ENCODE results near the gene KIAA1217. TPM values are rescaled to one million over a fixed set of nuclear protein-coding genes. Genes with fewer than 3 reads are reported as not detected.

The KIAA1217 gene
- total RNA-seq, 1 experiment from 2014 or later = 48.3 TPM

DNA sequence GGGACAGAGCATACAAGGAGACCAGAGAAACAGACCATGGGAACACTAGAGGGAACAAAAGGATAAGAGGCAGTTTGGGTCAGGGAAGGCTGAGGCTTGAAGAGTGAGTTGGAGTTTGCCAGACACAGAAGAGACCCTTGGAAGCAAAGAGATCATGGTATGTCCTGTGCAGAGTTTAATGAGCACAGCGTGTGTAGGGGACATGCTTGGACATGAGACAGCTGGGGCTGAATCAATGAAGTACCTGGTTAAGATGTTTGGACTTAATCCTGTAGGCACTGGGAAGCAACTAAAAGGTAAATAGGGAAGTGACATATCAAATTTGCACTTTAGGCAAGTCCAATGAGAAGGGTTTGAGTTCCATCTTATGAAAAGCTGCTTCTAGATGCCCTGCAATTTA lies 79.6 kb downstream of the KIAA1217 start:
- intact Hi-C loops (cut with micrococcal nuclease) = loop anchor here (5.0 kb wide), 1 partner anchor 296 kb away; no protein-coding TSS in a partner anchor
- peaks cover 8% of the 10 kb centered on the region for H3K9me3 Mint-ChIP-seq (ENCODE audit: unreplicated experiment)
- no TSS peak for BruUV-seq (replicated peaks)
- peaks cover 31% of the 10 kb centered on the region for H3K4me1 Mint-ChIP-seq (ENCODE audit: insufficient read depth, unreplicated experiment)
- H3K36me3 Mint-ChIP-seq (ENCODE audit: insufficient read depth, unreplicated experiment) = peaks cover 43% of the 10 kb centered on the region
- TF ChIP-seq, protein P1, sequence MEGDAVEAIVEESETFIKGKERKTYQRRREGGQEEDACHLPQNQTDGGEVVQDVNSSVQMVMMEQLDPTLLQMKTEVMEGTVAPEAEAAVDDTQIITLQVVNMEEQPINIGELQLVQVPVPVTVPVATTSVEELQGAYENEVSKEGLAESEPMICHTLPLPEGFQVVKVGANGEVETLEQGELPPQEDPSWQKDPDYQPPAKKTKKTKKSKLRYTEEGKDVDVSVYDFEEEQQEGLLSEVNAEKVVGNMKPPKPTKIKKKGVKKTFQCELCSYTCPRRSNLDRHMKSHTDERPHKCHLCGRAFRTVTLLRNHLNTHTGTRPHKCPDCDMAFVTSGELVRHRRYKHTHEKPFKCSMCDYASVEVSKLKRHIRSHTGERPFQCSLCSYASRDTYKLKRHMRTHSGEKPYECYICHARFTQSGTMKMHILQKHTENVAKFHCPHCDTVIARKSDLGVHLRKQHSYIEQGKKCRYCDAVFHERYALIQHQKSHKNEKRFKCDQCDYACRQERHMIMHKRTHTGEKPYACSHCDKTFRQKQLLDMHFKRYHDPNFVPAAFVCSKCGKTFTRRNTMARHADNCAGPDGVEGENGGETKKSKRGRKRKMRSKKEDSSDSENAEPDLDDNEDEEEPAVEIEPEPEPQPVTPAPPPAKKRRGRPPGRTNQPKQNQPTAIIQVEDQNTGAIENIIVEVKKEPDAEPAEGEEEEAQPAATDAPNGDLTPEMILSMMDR (IDR thresholded peaks at IDR 0.05; ENCODE audit: unreplicated experiment) = no peak
- DNase-seq (ENCODE audit: unreplicated experiment) = no peak
- ChIA-PET CTCF (interaction anchor here (0.6 to 0.9 kb wide), 3 partner anchors 40 to 846 kb away, joined by 3 to 4 read pairs (median 3); no protein-coding TSS in a partner anchor), POLR2A (interaction anchor here (0.5 to 2.2 kb wide), 7 partner anchors 10 to 95 kb away, joined by 3 to 8 read pairs (median 4); no protein-coding TSS in a partner anchor)
- no peak overlapping the region for H3K4me3 Mint-ChIP-seq (ENCODE audit: unreplicated experiment)
- H3K27ac Mint-ChIP-seq (ENCODE audit: low read depth, unreplicated experiment) = peak overlapping the region; percentile 93
- no peaks in the 10 kb centered on the region for H3K27me3 Mint-ChIP-seq (ENCODE audit: insufficient read depth, unreplicated experiment)

DNA sequence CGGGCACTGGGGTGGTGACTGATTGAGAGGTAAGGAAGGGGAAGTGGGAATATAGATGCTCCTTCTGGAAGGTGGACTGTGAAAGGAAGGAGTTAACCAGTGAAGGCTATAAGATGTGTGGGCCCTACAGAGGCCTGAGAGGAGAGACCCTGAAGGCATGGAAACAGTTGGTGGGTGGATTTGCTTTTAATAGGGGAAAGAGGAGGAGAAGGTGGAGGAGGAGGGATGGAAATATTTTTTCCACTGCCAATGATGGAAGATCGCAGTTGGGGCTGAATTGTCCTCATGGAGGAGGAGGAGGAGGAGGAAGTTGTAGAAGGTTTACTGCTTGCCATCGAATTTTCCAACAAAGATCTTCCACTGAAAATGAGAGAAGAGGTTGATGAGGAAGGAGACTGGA lies 80.3 kb downstream of the KIAA1217 start:
- H3K4me3 Mint-ChIP-seq (ENCODE audit: unreplicated experiment) = no peak overlapping the region
- no peak for DNase-seq (ENCODE audit: unreplicated experiment)
- no TSS peak for BruUV-seq (replicated peaks)
- H3K36me3 Mint-ChIP-seq (ENCODE audit: insufficient read depth, unreplicated experiment) = peaks cover 43% of the 10 kb centered on the region
- TF ChIP-seq, protein P1 (IDR thresholded peaks at IDR 0.05; ENCODE audit: unreplicated experiment) = no peak
- ChIA-PET POLR2A (interaction anchor here (0.5 to 2.2 kb wide), 6 partner anchors 11 to 94 kb away, joined by 3 to 8 read pairs (median 4); no protein-coding TSS in a partner anchor), CTCF (interaction anchor here (0.6 kb wide), 1 partner anchor 130 kb away, joined by 3 read pairs; no protein-coding TSS in a partner anchor)
- H3K9me3 Mint-ChIP-seq (ENCODE audit: unreplicated experiment) = peaks cover 8% of the 10 kb centered on the region
- H3K27ac Mint-ChIP-seq (ENCODE audit: low read depth, unreplicated experiment) = peak overlapping the region; percentile 93
- intact Hi-C loops (cut with micrococcal nuclease) = loop anchor here (5.0 kb wide), 1 partner anchor 297 kb away; no protein-coding TSS in a partner anchor
- H3K4me1 Mint-ChIP-seq (ENCODE audit: insufficient read depth, unreplicated experiment) = peaks cover 32% of the 10 kb centered on the region
- no peaks in the 10 kb centered on the region for H3K27me3 Mint-ChIP-seq (ENCODE audit: insufficient read depth, unreplicated experiment)

DNA sequence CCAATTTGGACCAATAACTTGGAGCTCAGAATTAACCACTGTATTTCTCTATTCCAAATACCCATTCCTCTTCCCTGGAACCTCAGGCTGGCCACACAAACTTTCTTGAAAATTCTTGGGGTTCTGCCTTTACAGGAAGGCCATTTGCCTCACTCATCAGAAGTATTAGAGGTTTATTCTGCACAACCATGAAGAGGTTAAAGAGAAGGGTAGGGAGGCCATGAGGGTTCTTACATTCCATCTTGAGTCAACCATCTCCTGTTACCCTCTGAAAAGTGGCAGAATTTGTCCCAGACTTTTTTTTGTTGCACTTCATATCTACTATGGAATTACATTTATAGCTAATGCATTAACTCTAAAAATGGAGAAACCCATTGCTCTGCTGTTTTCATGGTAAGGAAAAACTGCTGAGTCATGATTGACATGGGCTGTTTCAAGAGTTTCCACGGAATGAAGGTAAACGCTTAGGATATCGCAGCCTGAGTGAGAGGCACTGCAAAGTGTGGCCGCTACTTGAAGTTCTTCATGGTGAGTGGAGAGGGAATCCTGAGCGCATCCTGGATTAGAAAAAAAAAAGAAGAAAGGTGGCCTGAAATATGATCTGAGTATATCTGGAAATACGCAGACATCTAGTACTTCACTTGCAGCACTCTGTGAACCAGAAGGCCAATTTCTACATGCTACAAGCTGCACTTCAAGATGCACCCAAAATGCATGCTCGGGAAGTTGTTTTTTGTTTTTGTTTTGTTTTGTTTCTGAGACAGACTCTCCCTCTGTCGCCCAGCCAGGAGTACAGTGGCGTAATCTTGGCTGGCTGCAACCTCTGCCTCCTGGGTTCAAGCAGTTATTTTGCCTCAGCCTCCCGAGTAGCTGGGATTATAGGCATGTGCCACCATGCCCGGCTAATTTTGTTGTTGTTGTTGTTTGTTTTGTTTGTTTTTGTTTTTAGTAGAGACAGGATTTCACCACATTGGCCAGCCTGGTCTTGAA lies 83.7 kb downstream of the KIAA1217 start:
- ChIA-PET POLR2A (interaction anchor here (0.8 to 2.2 kb wide), 4 partner anchors 33 to 173 kb away, joined by 3 to 12 read pairs (median 5); no protein-coding TSS in a partner anchor), CTCF (interaction anchor here (0.6 to 1.3 kb wide), 5 partner anchors 27 to 298 kb away, joined by 3 to 5 read pairs (median 3); partner anchors contain the start of gene KIAA1217)
- Mint-ChIP-seq H3K27me3 (ENCODE audit: insufficient read depth, unreplicated experiment) (no peaks in the 10 kb centered on the region), H3K4me1 (ENCODE audit: insufficient read depth, unreplicated experiment) (peaks cover 30% of the 10 kb centered on the region), H3K9me3 (ENCODE audit: unreplicated experiment) (peaks cover 8% of the 10 kb centered on the region), H3K4me3 (ENCODE audit: unreplicated experiment) (no peak overlapping the region), H3K27ac (ENCODE audit: low read depth, unreplicated experiment) (peak overlapping the region; percentile 70), H3K36me3 (ENCODE audit: insufficient read depth, unreplicated experiment) (peaks cover 30% of the 10 kb centered on the region)
- DNase-seq (ENCODE audit: unreplicated experiment) = peak; percentile 11
- intact Hi-C loops (cut with micrococcal nuclease) = loop anchor here (1.0 to 5.0 kb wide), 2 partner anchors 35 to 71 kb away; no protein-coding TSS in a partner anchor
- TF ChIP-seq, protein P1 (IDR thresholded peaks at IDR 0.05; ENCODE audit: unreplicated experiment) = no peak
- BruUV-seq (replicated peaks) = no TSS peak
